GM19035 (cell line): ENCODE data around the gene RIF1.

Experiments
- ATAC-seq: cut with Tn5 transposase; IDR thresholded peaks from one replicate; pipeline ENCODE4 v1.9.1; 2021; ENCODE audit not compliant: unreplicated experiment

The RIF1 gene

GRCh38 chr2:151498178-151498577, 88.5 kb downstream of the RIF1 start:
- ATAC-seq = no peak

- no peak for ATAC-seq
Observed at GRCh38 chr2:151506170-151506569, 96.5 kb downstream of the RIF1 start.

GRCh38 chr2:151508519-151508918, 98.8 kb downstream of the RIF1 start:
- ATAC-seq = no peak

- no peak for ATAC-seq
Observed at GRCh38 chr2:151518802-151519201, 109.1 kb downstream of the RIF1 start.

GRCh38 chr2:151520976-151521375, 111.3 kb downstream of the RIF1 start:
- ATAC-seq = no peak

- ATAC-seq = no peak
Observed at GRCh38 chr2:151522556-151522955, 112.9 kb downstream of the RIF1 start.

- no peak for ATAC-seq
Observed at GRCh38 chr2:151523850-151524249, 114.1 kb downstream of the RIF1 start.

- ATAC-seq = no peak
Observed at GRCh38 chr2:151525821-151526373, 116.2 kb downstream of the RIF1 start.

GRCh38 chr2:151526572-151527090, 116.9 kb downstream of the RIF1 start:
- ATAC-seq = no peak
